Measurements from ENCODE around the gene ITPKA. TPM values are rescaled to one million over a fixed set of nuclear protein-coding genes. Genes with fewer than 3 reads are reported as not detected.

The ITPKA gene
- polyA plus RNA-seq, 1 donor from 2014 or later: 0.20 TPM

- Histone ChIP-seq H3K4me2 (ENCODE audit: low read length) (no peak overlapping the region), H4K20me1 (ENCODE audit: insufficient read depth) (no peaks in the 10 kb centered on the region), H3F3A (ENCODE audit: insufficient read depth, low read length, poor library complexity, severe bottlenecking) (no peaks in the 10 kb centered on the region), H3K27me3 (ENCODE audit: insufficient read depth, low read depth, low read length) (peaks cover 55% of the 10 kb centered on the region), H3K27ac (ENCODE audit: low read length) (no peak overlapping the region), H3K36me3 (ENCODE audit: insufficient read depth, low read length) (no peaks in the 10 kb centered on the region), H3K4me3 (ENCODE audit: low read length) (no peak overlapping the region), H3K9me3 (ENCODE audit: low read length) (no peaks in the 10 kb centered on the region), H3K9ac (ENCODE audit: low read length) (no peak overlapping the region), H2AFZ (ENCODE audit: low read depth, low read length) (no peak overlapping the region), H3K79me2 (replicated peaks; ENCODE audit: insufficient read depth, low read length) (no peaks in the 10 kb centered on the region), H3K9me2 (ENCODE audit: insufficient read depth, low read length) (no peaks in the 10 kb centered on the region)
- TF ChIP-seq MXI1 (conservative IDR thresholded peaks at IDR 0.05; ENCODE audit: poor library complexity, severe bottlenecking) (no peak), SMC3 (conservative IDR thresholded peaks at IDR 0.05; ENCODE audit: poor library complexity) (no peak), EP300 (conservative IDR thresholded peaks at IDR 0.05; ENCODE audit: poor library complexity, severe bottlenecking) (no peak)
- TF ChIP-seq, protein P1, sequence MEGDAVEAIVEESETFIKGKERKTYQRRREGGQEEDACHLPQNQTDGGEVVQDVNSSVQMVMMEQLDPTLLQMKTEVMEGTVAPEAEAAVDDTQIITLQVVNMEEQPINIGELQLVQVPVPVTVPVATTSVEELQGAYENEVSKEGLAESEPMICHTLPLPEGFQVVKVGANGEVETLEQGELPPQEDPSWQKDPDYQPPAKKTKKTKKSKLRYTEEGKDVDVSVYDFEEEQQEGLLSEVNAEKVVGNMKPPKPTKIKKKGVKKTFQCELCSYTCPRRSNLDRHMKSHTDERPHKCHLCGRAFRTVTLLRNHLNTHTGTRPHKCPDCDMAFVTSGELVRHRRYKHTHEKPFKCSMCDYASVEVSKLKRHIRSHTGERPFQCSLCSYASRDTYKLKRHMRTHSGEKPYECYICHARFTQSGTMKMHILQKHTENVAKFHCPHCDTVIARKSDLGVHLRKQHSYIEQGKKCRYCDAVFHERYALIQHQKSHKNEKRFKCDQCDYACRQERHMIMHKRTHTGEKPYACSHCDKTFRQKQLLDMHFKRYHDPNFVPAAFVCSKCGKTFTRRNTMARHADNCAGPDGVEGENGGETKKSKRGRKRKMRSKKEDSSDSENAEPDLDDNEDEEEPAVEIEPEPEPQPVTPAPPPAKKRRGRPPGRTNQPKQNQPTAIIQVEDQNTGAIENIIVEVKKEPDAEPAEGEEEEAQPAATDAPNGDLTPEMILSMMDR (IDR thresholded peaks at IDR 0.05; ENCODE audit: poor library complexity, severe bottlenecking): no peak
Observed at GRCh38 chr15:41491889-41492288, 1.8 kb upstream of the ITPKA start.

GRCh38 chr15:41492597-41493204, 973 bp upstream of the ITPKA start:
- peak overlapping the region; percentile 65 for H3K4me2 ChIP-seq (ENCODE audit: low read length)
- no peak overlapping the region for H3K27ac ChIP-seq (ENCODE audit: low read length)
- no peaks in the 10 kb centered on the region for H3K9me3 ChIP-seq (ENCODE audit: low read length)
- peak overlapping the region; percentile 47 for H3K9ac ChIP-seq (ENCODE audit: low read length)
- TF ChIP-seq MXI1 (conservative IDR thresholded peaks at IDR 0.05; ENCODE audit: poor library complexity, severe bottlenecking) (no peak), POLR2AphosphoS5 (IDR thresholded peaks at IDR 0.05) (no peak), EZH2 (IDR thresholded peaks at IDR 0.05; ENCODE audit: borderline replicate concordance, insufficient read depth, low read length, poor library complexity, severe bottlenecking) (no peak), SMC3 (conservative IDR thresholded peaks at IDR 0.05; ENCODE audit: poor library complexity) (no peak), RAD21 (conservative IDR thresholded peaks at IDR 0.05) (no peak), TAF1 (IDR thresholded peaks at IDR 0.05; ENCODE audit: low read depth) (no peak), EP300 (conservative IDR thresholded peaks at IDR 0.05; ENCODE audit: poor library complexity, severe bottlenecking) (no peak)
- TF ChIP-seq, protein P1 (IDR thresholded peaks at IDR 0.05; ENCODE audit: poor library complexity, severe bottlenecking): no peak
- TF ChIP-seq, protein P2, sequence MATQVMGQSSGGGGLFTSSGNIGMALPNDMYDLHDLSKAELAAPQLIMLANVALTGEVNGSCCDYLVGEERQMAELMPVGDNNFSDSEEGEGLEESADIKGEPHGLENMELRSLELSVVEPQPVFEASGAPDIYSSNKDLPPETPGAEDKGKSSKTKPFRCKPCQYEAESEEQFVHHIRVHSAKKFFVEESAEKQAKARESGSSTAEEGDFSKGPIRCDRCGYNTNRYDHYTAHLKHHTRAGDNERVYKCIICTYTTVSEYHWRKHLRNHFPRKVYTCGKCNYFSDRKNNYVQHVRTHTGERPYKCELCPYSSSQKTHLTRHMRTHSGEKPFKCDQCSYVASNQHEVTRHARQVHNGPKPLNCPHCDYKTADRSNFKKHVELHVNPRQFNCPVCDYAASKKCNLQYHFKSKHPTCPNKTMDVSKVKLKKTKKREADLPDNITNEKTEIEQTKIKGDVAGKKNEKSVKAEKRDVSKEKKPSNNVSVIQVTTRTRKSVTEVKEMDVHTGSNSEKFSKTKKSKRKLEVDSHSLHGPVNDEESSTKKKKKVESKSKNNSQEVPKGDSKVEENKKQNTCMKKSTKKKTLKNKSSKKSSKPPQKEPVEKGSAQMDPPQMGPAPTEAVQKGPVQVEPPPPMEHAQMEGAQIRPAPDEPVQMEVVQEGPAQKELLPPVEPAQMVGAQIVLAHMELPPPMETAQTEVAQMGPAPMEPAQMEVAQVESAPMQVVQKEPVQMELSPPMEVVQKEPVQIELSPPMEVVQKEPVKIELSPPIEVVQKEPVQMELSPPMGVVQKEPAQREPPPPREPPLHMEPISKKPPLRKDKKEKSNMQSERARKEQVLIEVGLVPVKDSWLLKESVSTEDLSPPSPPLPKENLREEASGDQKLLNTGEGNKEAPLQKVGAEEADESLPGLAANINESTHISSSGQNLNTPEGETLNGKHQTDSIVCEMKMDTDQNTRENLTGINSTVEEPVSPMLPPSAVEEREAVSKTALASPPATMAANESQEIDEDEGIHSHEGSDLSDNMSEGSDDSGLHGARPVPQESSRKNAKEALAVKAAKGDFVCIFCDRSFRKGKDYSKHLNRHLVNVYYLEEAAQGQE (IDR thresholded peaks at IDR 0.05; ENCODE audit: borderline replicate concordance): no peak
- peak overlapping the region; percentile 75 for H3K4me3 ChIP-seq (ENCODE audit: low read length)
- no peaks in the 10 kb centered on the region for H3K36me3 ChIP-seq (ENCODE audit: insufficient read depth, low read length)
- H3F3A ChIP-seq (ENCODE audit: insufficient read depth, low read length, poor library complexity, severe bottlenecking): no peaks in the 10 kb centered on the region
- no peaks in the 10 kb centered on the region for H3K79me2 ChIP-seq (replicated peaks; ENCODE audit: insufficient read depth, low read length)
- H3K27me3 ChIP-seq (ENCODE audit: insufficient read depth, low read depth, low read length): peaks cover 63% of the 10 kb centered on the region
- no peaks in the 10 kb centered on the region for H4K20me1 ChIP-seq (ENCODE audit: insufficient read depth)
- no peak overlapping the region for H2AFZ ChIP-seq (ENCODE audit: low read depth, low read length)
- H3K9me2 ChIP-seq (ENCODE audit: insufficient read depth, low read length): no peaks in the 10 kb centered on the region

Measured in neural cell (in vitro differentiated cells).